ENCODE measurements around the gene PDCL3.

DNA sequence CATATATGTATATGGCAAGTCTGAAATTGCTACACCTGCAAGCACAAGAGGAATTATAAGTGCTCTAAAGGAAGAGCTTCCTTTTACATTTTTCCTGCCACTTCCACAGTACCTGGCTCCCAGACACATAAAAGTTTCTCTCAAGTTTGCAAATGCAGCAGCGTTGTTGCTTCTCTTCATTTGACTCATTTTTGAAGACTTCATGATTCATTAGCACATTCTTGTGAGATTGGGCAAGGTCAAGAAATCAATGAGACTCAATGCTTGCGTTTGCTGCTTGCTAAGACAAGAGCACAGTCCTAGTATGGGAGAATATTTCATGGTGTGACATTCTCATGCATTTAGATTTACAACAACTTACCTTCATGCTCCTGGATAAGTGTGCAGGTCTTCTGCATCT, 42.6 kb upstream of the PDCL3 start:
- TF ChIP-seq NR3C1 (IDR thresholded peaks at IDR 0.05): no peak
- TF ChIP-seq, protein P1, sequence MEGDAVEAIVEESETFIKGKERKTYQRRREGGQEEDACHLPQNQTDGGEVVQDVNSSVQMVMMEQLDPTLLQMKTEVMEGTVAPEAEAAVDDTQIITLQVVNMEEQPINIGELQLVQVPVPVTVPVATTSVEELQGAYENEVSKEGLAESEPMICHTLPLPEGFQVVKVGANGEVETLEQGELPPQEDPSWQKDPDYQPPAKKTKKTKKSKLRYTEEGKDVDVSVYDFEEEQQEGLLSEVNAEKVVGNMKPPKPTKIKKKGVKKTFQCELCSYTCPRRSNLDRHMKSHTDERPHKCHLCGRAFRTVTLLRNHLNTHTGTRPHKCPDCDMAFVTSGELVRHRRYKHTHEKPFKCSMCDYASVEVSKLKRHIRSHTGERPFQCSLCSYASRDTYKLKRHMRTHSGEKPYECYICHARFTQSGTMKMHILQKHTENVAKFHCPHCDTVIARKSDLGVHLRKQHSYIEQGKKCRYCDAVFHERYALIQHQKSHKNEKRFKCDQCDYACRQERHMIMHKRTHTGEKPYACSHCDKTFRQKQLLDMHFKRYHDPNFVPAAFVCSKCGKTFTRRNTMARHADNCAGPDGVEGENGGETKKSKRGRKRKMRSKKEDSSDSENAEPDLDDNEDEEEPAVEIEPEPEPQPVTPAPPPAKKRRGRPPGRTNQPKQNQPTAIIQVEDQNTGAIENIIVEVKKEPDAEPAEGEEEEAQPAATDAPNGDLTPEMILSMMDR (IDR thresholded peaks at IDR 0.05): no peak
